DMS53 treated with DMSO at 0.1 percent for 48 hours (cell line): ENCODE data around the gene UNC5C.

Experiments used
- DNase-seq: peaks from one replicate; lab custom pipeline; 2025; ENCODE audit not compliant: unreplicated experiment; lab: John Stamatoyannopoulos, UW

Gene UNC5C

GRCh38 chr4:95546866-95547714, 1.7 kb downstream of the UNC5C start:
- DNase-seq = no peak

GRCh38 chr4:95546221-95546620, 2.6 kb downstream of the UNC5C start:
- no peak for DNase-seq

GRCh38 chr4:95545546-95545945, 3.2 kb downstream of the UNC5C start:
- no peak for DNase-seq

- DNase-seq = no peak
Observed at GRCh38 chr4:95544113-95545103, 4.4 kb downstream of the UNC5C start.

GRCh38 chr4:95541889-95542607, 6.7 kb downstream of the UNC5C start:
- no peak for DNase-seq

GRCh38 chr4:95541094-95541493, 7.7 kb downstream of the UNC5C start:
- no peak for DNase-seq

- no peak for DNase-seq
Observed at GRCh38 chr4:95540227-95540626, 8.5 kb downstream of the UNC5C start.

- DNase-seq = no peak
Observed at GRCh38 chr4:95539106-95539505, 9.7 kb downstream of the UNC5C start.

GRCh38 chr4:95537863-95538488, 10.8 kb downstream of the UNC5C start:
- no peak for DNase-seq

GRCh38 chr4:95537191-95537590, 11.6 kb downstream of the UNC5C start:
- no peak for DNase-seq

GRCh38 chr4:95536650-95537049, 12.1 kb downstream of the UNC5C start:
- no peak for DNase-seq

GRCh38 chr4:95535180-95535579, 13.6 kb downstream of the UNC5C start:
- DNase-seq = no peak

GRCh38 chr4:95534032-95534431, 14.7 kb downstream of the UNC5C start:
- DNase-seq = no peak

GRCh38 chr4:95533254-95533653, 15.5 kb downstream of the UNC5C start:
- no peak for DNase-seq

GRCh38 chr4:95532305-95532704, 16.5 kb downstream of the UNC5C start:
- no peak for DNase-seq

GRCh38 chr4:95531141-95531540, 17.6 kb downstream of the UNC5C start:
- no peak for DNase-seq

- DNase-seq = no peak
Observed at GRCh38 chr4:95529946-95530345, 18.8 kb downstream of the UNC5C start.

GRCh38 chr4:95528388-95528948, 20.3 kb downstream of the UNC5C start:
- no peak for DNase-seq

GRCh38 chr4:95526075-95526474, 22.7 kb downstream of the UNC5C start:
- no peak for DNase-seq

GRCh38 chr4:95524729-95525128, 24.0 kb downstream of the UNC5C start:
- DNase-seq = no peak
